NCI-H2227 (cell line): ENCODE results near the gene TRIM27.
"Not testable (repeated sequence)": the region's sequence is repeated elsewhere in the genome, so short reads cannot be mapped to it uniquely, and the experiment has no call there.

Experiments used
- DNase-seq: peaks from one replicate; lab custom pipeline; 2025; ENCODE audit not compliant: unreplicated experiment; lab: John Stamatoyannopoulos, UW

TRIM27 gene

GRCh38 chr6:28923318-28924102 lies at the start of gene TRIM27:
TRIM27 (minus strand) TSS chr6:28923985; CDS start chr6:28923632, 353 bp downstream.
- DNase-seq = peak; percentile 94

- not testable (repeated sequence) for DNase-seq
These were observed 46.3 kb upstream of the TRIM27 start for GRCh38 chr6:28970056-28970455.

GRCh38 chr6:28969129-28969528 lies 45.3 kb upstream of the TRIM27 start:
- no peak for DNase-seq

- no peak for DNase-seq
These were observed 44.7 kb upstream of the TRIM27 start for GRCh38 chr6:28968476-28968875.

DNA sequence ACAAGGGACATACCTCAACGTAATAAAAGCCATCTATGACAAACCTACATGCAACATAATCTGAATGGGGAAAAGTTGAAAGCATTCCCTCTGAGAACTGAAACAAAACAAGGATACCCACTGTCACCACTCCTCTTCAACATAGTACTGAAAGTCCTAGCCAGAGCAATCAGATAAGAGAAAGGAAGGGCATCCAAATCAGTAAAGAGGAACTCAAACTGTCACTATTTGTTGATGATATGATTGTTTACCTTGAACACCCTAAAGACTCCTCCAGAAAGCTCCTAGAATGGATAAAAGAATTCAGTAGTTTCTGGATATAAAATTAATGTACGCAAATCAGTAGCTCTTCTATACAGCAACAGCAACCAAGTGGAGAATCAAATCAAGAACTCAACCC lies 41.9 kb upstream of the TRIM27 start:
- DNase-seq = no peak

DNA sequence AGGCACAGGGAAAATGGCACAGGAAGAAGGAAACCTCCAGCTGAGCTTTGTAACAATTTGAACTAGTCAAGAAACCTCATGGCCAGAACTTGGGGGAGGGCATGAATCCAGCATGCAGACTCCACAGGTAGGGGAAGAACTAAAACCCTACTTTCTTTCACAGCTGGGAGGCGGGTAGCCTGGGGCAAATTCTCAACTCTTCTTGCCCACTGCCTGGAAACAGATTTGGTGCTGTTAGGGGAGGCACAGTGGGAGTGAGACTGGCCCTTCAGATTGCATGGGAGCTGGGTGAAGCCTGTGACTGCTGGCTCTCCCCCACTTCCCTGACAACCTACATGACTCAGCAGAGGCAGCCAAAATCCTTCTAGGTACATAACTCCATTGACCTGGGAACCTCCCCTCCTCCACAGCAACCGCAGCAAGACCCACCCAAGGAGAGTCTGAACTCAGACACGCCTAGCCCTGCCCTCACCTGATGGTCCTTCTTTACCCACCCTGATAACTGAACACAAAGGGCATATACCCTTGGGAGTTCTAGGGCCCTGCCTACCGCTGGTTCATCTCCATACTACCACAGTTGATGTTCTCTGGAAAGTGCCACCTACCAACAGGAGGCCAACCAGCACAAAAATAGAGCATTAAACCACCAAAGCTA lies 37.2 kb upstream of the TRIM27 start:
- no peak for DNase-seq

GRCh38 chr6:28958561-28959243 lies 34.9 kb upstream of the TRIM27 start:
- DNase-seq = not testable (repeated sequence)

GRCh38 chr6:28957795-28958314 lies 34.1 kb upstream of the TRIM27 start:
- DNase-seq = not testable (repeated sequence)

- DNase-seq = no peak
These were observed 32.5 kb upstream of the TRIM27 start for GRCh38 chr6:28956331-28956730.

- peak; percentile 42 for DNase-seq
These were observed 29.9 kb upstream of the TRIM27 start for GRCh38 chr6:28953585-28954258.

- DNase-seq = peak; percentile 72
These were observed 29.3 kb upstream of the TRIM27 start for GRCh38 chr6:28953039-28953584.

- not testable (repeated sequence) for DNase-seq
These were observed 25.9 kb upstream of the TRIM27 start for GRCh38 chr6:28949656-28950195.

GRCh38 chr6:28948782-28949486 lies 25.1 kb upstream of the TRIM27 start:
- no peak for DNase-seq

DNA sequence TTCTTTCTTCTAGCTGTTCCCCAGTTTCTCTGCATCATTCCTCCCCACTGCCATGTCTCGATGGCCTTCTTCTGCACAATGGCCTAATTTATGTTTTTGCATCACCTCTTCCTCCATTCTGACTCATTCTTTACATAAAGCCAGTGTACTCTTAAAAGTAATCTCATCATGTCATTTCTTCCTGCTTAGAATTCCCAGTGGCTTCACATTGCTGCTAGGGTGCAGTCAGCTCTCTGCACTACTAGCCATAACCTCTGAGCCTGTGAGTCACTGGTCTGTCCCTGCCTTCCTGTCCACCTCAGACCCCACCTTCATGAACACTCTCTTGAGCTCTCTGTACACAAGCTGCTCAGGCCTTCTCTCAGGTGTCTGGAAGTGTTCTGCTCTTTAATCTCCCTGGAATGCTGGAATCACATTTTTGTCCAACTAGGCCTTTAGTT lies 24.1 kb upstream of the TRIM27 start:
- no peak for DNase-seq

DNA sequence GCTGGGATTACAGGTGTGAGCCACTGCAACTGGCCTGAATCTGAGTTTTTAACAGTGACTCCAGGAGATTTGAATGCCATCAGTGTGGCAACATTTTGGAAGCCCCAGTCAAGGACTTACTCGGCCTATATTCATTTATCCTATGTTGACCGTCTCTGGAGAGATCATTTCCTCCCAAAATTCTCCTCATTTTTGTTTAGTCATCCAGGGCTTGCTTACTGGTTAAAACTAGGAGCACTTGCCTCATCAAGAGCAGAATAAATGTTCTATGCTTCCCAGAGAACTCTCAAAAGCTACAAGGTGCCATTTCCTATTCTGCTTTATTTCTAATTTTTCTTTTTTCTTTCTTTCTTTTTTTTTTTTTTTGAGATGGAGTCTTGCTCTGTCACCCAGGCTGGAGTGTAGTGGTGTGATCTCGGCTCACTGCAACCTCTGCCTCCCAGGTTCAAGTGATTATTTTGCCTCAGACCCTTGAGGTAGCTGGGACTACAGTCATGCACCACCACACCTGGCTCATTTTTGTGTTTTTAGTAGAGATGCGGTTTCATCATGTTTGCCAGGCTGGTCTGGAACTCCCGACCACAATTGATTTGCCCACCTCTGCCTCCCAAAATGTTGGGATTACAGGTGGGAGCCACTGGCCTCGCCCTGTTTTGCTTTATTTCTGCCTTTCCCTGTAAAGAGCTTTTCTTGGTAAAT lies 23.4 kb upstream of the TRIM27 start:
- DNase-seq = no peak

GRCh38 chr6:28945349-28945748 lies 21.6 kb upstream of the TRIM27 start:
- DNase-seq = no peak

DNA sequence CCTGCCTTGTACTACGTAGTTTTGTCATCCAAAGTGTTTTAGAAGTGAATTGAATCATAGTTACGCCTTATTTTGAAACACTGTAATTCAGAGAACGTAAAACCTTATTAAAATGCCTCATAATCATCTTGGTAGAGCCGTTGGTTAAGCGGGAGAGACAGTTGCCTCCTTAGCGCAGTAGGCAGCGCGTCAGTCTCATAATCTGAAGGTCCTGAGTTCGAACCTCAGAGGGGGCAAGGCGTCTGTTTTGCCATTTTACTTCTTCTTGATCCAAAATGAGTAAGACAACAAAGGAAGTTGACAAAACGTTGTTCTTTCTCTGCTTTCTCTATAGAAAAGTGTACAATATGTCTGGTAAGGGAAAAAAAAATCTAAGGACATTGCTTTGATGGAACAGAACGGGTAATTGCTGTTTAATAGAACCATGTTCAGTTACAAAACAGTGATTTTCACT lies 20.7 kb upstream of the TRIM27 start:
- DNase-seq = peak; percentile 86

DNA sequence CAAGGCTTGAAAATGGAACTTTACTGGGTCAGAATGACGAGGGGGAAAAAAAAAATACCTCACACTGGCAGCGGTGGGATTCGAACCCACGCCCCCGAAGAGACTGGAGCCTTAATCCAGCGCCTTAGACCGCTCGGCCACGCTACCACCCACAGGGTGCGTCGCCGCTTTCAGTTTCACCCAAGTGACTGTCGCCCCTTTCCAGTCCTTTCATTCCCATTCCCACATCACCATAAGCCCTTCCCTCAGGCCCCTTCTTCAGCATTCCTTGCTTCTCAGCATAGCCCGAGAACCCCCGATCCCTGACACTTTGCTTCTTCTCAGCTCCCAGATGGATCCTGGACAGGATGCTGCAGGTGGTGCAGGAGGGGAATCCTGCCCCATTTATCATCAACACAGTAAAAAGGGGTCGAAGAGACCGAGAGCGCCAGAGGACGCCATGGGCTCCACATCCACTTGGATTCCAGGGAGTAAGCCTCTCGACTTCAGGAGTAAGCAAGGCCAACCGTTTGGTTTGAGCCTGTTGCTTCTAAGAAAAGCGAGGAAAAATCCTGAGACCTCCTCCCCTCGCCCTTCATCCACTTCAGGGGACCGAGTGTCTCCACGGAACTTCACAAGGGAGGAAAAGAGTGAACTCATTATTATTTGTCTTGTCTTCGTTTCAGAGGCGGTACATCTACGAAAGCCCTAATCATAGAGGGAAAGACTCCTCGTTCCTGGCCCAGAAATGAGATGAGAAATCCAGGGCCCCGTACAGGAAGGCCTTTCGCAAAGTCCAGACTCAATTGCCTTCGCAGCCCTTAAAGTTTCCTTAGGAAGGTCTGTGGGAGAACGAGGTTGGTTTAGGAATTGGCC lies 20.0 kb upstream of the TRIM27 start:
- peak; percentile 90 for DNase-seq
